Measurements from ENCODE around the gene EMILIN2.

- TF ChIP-seq POLR2A (IDR thresholded peaks at IDR 0.05) (no peak), CTCF (IDR thresholded peaks at IDR 0.05) (no peak)
Observed at GRCh38 chr18:2917259-2918047, 70.6 kb downstream of the EMILIN2 start.
